GM18508 (cell line): Measurements from ENCODE around the gene CHRNA1.
"Not testable (repeated sequence)": the region's sequence is repeated elsewhere in the genome, so short reads cannot be mapped to it uniquely, and the experiment has no call there.

Source experiments
- ATAC-seq: cut with Tn5 transposase; IDR thresholded peaks from one replicate; pipeline ENCODE4 v1.9.1; 2021; ENCODE audit warnings: moderate number of reproducible peaks; ENCODE audit not compliant: insufficient read depth, unreplicated experiment

Gene CHRNA1

GRCh38 chr2:174722942-174723592 is 41.2 kb downstream of the CHRNA1 start:
- no peak for ATAC-seq

DNA sequence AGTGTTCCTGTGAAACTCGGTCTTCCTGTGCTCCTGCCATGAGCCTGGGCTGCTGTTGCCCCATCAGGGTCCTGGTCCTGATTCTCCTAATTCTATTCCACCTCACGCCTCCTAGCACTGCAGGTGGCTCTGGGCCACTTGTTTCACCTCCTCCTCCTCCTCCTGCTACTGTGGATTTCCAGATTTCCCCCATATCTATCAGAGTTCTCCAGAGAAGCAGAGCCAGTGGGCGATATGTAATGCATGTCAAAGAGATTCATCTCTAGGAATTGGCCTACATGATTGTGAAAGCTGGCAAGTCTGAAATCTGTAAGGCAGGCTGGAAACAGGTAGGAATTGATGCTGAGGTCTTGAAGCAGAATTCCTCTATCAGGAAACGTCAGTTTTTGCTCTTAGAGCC is 45.3 kb downstream of the CHRNA1 start:
- no peak for ATAC-seq

DNA sequence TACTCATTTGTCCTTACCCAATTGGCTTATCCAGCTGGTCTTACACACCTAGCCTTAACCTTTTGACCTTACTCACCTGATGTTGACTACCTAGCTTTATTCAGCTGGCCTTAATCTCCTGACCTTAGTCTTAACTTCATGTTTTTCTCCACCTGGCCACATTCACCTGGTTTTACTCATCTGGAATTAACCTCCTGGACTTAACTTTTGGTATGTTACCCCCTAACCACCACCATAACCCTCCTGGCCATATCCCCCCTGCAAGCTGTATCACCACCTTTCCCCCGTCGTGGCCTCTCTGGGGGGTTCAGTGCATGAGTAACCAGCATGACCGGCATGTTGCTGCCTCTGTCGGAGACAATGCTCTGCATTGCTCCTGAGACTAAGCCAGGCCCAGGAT is 45.7 kb downstream of the CHRNA1 start:
- ATAC-seq = no peak

DNA sequence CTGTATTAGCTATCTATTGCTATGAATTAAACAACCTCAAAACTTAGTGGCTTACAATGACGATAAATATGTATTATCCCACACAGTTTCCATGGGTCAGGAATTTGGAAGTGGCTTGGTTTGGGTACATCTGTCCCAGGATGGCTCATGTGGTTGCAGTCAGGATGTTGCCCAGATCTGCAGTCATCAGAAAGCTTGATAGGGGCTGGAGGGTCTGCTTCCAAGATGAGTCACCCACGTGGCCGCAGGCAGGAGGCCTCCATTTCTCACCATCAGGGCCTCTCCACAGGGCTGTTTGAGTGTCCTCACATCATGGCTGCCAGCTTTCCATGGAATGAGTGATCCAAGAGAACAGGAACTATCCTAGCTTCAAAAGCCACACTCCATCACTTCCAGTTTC is 46.4 kb downstream of the CHRNA1 start:
- ATAC-seq = no peak

DNA sequence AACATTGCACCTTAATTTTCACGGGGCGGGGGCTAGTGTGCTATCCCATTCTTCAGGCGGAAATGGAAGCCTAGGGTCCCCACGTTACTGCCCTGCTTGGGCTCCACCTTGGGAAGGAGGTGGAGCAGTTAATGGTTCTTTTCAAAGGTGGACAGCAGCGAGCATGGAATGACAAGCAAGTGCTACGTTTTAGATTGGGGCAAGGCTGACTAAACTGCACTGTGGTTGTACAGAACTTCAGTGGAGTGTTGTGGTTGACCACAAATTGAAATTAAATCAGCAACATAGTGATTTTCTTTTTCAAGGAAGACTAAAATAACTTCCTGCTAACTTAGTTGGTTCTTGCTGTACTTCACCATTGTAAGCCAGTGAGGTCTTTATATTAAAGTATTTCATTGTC is 47.0 kb downstream of the CHRNA1 start:
- ATAC-seq = no peak

DNA sequence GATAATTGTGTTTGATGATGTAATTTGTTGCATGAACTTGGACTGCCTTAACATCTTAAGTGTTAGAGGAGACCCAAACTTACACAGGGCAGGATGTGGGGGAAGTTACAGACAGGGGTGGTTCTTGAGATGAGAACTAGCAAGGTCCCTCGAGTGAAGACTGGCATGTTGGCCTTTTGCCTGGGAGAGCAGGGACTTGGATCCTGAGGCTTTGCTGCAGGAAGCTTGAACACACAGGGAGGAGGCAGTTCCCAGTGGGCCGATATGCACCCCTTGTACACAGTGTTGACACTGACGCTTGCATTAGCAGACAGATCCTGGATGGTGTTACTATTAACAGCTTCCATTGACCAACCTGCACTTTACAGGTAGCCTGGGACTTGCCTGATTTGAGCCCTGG is 47.5 kb downstream of the CHRNA1 start:
- ATAC-seq = no peak

GRCh38 chr2:174713686-174714085 is 50.6 kb downstream of the CHRNA1 start:
- ATAC-seq = no peak

DNA sequence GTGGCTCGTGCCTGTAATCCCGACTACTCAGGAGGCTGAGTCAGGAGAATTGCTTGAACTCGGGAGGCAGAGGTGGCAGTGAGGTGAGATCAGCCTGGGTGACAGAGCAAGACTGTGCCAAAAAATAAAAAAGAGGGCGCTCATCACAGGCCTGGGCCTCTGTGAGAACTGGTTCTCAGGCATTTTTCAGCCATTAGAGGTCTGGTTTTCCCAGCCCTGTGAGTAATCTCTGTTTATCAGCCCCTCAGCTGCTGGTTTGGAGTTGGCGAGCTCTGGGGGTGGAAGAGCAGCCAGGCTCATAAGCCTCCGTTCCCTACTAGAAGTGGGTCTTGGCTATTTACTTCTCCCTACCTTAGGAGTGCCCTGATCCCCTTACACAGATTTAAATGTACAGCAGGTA is 53.1 kb downstream of the CHRNA1 start:
- ATAC-seq = no peak

DNA sequence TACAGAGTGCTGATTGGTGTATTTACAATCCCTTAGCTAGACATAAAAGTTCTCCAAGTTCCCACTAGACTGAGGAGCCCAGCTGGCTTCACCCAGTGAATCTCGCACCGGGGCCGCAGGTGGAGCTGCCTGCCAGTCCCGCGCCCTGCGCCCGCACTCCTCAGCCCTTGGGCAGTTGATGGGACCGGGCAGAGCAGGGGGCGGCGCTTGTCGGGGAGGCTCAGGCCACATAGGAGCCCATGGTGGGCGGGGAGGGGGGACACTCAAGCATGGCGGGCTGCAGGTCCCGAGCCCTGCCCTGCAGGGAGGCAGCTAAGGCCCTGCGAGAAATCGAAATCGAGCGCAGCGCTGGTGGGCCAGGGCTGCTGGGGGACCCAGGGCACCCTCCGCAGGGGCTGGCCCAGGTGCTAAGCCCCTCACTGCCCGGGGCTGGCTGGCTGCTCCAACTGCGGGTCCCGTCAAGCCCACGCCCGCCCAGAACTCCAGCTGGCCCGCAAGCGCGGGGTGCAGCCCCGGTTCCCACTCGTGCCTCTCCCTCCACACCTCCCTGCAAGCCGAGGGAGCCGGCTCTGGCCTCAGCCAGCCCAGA is 54.8 kb downstream of the CHRNA1 start:
- ATAC-seq = not testable (repeated sequence)

DNA sequence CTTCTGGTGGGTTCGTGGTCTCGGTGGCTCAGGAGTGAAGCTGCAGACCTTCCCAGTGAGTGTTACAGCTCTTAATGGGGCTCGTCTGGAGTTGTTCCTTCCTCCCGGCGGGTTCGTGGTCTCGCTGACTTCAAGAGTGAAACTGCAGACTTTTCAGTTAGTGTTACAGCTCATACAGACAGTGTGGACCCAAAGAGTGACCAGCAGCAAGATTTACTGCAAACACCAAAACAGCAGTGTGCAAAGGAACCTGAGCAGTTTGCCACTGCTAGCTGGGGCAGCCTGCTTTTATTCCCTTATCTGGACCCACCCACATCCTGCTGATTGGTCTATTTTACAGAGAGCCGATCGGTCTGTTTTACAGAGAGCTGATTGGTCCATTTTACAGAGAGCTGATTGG is 55.6 kb downstream of the CHRNA1 start:
- ATAC-seq = no peak

DNA sequence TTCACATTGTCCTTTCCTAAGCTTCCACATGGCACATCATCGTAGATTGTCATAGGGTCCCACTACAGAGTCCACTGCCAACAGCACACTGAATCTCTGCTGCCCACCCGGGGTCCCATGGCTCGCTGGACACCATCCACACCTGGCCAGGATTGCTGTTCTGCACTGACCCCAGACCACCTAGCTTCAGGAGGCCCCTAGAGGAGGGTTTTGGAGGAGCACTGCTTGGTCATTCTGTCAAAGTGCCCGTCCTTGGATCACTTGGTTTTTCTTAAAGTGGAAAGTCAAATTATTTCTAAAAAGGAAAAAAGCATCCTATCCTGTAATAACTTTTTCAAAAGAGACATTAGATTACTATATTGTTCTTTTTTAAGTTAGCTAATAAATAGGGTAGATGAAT is 59.0 kb downstream of the CHRNA1 start:
- ATAC-seq = no peak

DNA sequence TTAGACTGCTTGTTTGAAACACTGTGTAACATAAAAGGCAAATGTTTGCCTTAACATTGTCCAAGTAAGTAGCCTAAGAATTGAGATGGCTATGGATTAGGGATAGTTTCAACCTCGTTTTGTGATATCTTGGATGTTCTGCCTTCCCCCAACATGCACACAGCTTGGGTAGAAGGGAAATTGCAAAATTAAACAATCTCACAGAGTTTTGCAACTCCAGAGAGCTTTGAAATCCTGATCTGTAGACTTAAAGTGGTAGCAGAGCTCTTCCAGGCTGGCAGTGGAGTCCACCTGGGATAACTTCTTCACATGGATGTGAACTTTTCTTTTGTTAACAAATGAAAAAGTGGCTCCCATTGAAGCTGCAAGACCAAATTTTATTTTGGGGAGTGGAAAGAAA is 59.6 kb downstream of the CHRNA1 start:
- ATAC-seq = no peak

DNA sequence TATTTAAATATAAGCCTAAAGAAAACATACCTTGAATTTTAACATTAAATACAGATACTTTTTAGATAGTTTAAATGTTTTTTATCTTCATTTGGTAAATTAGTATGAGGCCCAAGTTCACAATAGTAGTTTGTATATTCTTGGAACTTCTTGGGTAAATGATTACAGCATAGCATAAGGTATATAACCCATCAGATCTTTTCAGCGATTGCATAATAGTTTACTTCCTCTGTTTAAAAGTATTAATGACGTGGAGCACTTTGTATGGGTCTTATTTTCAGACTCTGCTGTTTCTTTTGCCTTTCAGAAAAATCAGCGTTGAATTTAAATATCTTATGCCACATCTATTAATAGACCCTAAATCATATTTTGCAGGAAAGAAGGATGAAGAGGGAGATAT is 60.2 kb downstream of the CHRNA1 start:
- no peak for ATAC-seq

DNA sequence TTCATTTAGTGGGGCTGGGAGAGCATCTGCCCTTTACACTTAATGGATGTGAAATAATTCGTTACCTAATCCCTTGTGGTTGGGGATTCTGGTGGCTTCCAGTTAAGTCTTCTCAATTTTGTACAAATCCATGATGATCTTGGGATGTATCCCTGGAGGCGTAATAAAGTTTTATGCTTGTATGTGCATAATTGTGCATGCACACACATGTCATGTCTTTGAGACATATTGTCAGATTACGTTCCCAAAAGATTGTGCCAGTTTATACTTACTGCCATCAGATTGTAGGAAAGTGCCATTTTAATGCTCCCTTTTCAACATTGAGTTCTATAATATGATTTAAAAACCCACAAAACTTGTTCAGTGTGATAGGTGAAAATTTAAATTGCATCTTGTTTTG is 60.8 kb downstream of the CHRNA1 start:
- ATAC-seq = no peak

GRCh38 chr2:174702541-174702940 is 61.7 kb downstream of the CHRNA1 start:
- ATAC-seq = no peak

GRCh38 chr2:174699993-174700766 is 64.1 kb downstream of the CHRNA1 start:
- ATAC-seq = no peak
